Ishikawa (cell line): ENCODE data around the gene TMEM176B.

Experiments
- CEBPB ChIP-seq: IDR thresholded peaks from 2 replicates; pipeline ENCODE4 v1.6.1; 2012
- CREB1 ChIP-seq: IDR thresholded peaks from 2 replicates; pipeline ENCODE4 v1.6.1; 2012; ENCODE audit warnings: low read depth
- EGR1 ChIP-seq: IDR thresholded peaks from 2 replicates; pipeline ENCODE4 v1.6.1; 2012
- FOXM1 ChIP-seq: IDR thresholded peaks from 2 replicates; pipeline ENCODE4 v1.6.1; 2012; ENCODE audit warnings: low read depth, borderline replicate concordance
- NFIC ChIP-seq: IDR thresholded peaks from 2 replicates; pipeline ENCODE4 v1.6.1; 2012
- RAD21 ChIP-seq: IDR thresholded peaks from 2 replicates; pipeline ENCODE4 v1.6.1; 2012; ENCODE audit warnings: low read depth
- TCF12 ChIP-seq: IDR thresholded peaks from 2 replicates; pipeline ENCODE4 v1.6.1; 2012; ENCODE audit warnings: low read depth
- YY1 ChIP-seq: IDR thresholded peaks from 2 replicates; pipeline ENCODE4 v1.6.1; 2012; ENCODE audit warnings: low read depth
- ZBTB7A ChIP-seq: IDR thresholded peaks from 2 replicates; pipeline ENCODE4 v1.6.1; 2012; ENCODE audit warnings: low read depth
- TF ChIP-seq, protein P1 (sequence below): IDR thresholded peaks from 2 replicates; pipeline ENCODE4 v1.6.1; 2012
- TF ChIP-seq, protein P2 (sequence below): IDR thresholded peaks from 2 replicates; pipeline ENCODE4 v1.6.1; 2012
- TF ChIP-seq, protein P3 (sequence below): IDR thresholded peaks from 2 replicates; pipeline ENCODE4 v1.6.1; 2012; ENCODE audit warnings: low read depth, mild to moderate bottlenecking

DNA sequence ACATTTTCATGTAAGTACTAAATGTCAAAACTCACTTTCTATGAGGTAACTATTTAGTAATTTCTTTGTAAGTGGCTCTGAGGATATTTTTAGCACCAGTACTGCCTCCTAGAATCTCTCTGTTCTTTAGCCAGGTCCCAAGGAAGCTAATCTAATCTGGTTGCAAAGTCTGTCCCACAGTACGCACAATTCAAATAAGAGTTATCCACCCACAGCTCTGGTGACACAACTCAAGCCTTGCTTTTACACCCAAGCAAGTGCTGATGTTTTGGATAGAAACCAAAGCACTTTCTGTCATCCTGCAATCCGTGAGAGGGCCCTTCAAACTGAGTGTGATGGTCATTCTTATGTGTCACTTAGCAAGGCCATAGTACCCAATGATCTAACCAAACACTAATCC, 48.5 kb downstream of the TMEM176B start:
- TF ChIP-seq, protein P1, sequence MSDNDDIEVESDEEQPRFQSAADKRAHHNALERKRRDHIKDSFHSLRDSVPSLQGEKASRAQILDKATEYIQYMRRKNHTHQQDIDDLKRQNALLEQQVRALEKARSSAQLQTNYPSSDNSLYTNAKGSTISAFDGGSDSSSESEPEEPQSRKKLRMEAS, result no peak
- TF ChIP-seq CEBPB, result no peak
- no peak for TF ChIP-seq CREB1
- TF ChIP-seq NFIC, result no peak
- TF ChIP-seq ZBTB7A, result no peak
- no peak for TF ChIP-seq YY1
- TF ChIP-seq, protein P2, sequence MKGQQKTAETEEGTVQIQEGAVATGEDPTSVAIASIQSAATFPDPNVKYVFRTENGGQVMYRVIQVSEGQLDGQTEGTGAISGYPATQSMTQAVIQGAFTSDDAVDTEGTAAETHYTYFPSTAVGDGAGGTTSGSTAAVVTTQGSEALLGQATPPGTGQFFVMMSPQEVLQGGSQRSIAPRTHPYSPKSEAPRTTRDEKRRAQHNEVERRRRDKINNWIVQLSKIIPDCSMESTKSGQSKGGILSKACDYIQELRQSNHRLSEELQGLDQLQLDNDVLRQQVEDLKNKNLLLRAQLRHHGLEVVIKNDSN, result no peak
- TF ChIP-seq, protein P3, sequence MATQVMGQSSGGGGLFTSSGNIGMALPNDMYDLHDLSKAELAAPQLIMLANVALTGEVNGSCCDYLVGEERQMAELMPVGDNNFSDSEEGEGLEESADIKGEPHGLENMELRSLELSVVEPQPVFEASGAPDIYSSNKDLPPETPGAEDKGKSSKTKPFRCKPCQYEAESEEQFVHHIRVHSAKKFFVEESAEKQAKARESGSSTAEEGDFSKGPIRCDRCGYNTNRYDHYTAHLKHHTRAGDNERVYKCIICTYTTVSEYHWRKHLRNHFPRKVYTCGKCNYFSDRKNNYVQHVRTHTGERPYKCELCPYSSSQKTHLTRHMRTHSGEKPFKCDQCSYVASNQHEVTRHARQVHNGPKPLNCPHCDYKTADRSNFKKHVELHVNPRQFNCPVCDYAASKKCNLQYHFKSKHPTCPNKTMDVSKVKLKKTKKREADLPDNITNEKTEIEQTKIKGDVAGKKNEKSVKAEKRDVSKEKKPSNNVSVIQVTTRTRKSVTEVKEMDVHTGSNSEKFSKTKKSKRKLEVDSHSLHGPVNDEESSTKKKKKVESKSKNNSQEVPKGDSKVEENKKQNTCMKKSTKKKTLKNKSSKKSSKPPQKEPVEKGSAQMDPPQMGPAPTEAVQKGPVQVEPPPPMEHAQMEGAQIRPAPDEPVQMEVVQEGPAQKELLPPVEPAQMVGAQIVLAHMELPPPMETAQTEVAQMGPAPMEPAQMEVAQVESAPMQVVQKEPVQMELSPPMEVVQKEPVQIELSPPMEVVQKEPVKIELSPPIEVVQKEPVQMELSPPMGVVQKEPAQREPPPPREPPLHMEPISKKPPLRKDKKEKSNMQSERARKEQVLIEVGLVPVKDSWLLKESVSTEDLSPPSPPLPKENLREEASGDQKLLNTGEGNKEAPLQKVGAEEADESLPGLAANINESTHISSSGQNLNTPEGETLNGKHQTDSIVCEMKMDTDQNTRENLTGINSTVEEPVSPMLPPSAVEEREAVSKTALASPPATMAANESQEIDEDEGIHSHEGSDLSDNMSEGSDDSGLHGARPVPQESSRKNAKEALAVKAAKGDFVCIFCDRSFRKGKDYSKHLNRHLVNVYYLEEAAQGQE, result no peak
- TF ChIP-seq TCF12, result no peak
- no peak for TF ChIP-seq RAD21
- no peak for TF ChIP-seq EGR1
- TF ChIP-seq FOXM1, result no peak
